Middle frontal gyrus (tissue), 1 donor: ENCODE data around the gene CALD1.
A peak's percentile ranks its signal among the peaks of the same experiment; 100 is the strongest.
"Not testable (repeated sequence)": the region's sequence is repeated elsewhere in the genome, so short reads cannot be mapped to it uniquely, and the experiment has no call there.

Experiments used
- DNase-seq: peaks from one replicate; pipeline ENCODE4 v3.0.0-alpha.2; 2015; ENCODE audit warnings: low spot score; ENCODE audit errors: extremely low spot score

The CALD1 gene

GRCh38 chr7:134945691-134946090 is 166.3 kb downstream of the CALD1 start:
- no peak for DNase-seq

- no peak for DNase-seq
Observed at GRCh38 chr7:134946260-134946659, 166.8 kb downstream of the CALD1 start.

- DNase-seq: no peak
Observed at GRCh38 chr7:134947329-134947728, 167.9 kb downstream of the CALD1 start.

GRCh38 chr7:134947831-134948230 is 168.4 kb downstream of the CALD1 start:
- DNase-seq: no peak

- no peak for DNase-seq
Observed at GRCh38 chr7:134948246-134948645, 168.8 kb downstream of the CALD1 start.

- no peak for DNase-seq
Observed at GRCh38 chr7:134948736-134949135, 169.3 kb downstream of the CALD1 start.

- DNase-seq: no peak
Observed at GRCh38 chr7:134949171-134949570, 169.7 kb downstream of the CALD1 start.

- DNase-seq: peak; percentile 32
Observed at GRCh38 chr7:134954197-134955082, 175.0 kb downstream of the CALD1 start.

- no peak for DNase-seq
Observed at GRCh38 chr7:134957005-134957404, 177.6 kb downstream of the CALD1 start.

- DNase-seq: no peak
Observed at GRCh38 chr7:134959810-134960209, 180.4 kb downstream of the CALD1 start.

- DNase-seq: no peak
Observed at GRCh38 chr7:134962270-134962780, 182.9 kb downstream of the CALD1 start.

- DNase-seq: no peak
Observed at GRCh38 chr7:134963036-134963435, 183.6 kb downstream of the CALD1 start.

GRCh38 chr7:134966691-134967090 is 187.3 kb downstream of the CALD1 start:
- DNase-seq: no peak

- no peak for DNase-seq
Observed at GRCh38 chr7:134968110-134968509, 188.7 kb downstream of the CALD1 start.

GRCh38 chr7:134981645-134982044 is 202.2 kb downstream of the CALD1 start:
- not testable (repeated sequence) for DNase-seq

GRCh38 chr7:134985894-134986362 is 206.5 kb downstream of the CALD1 start:
- DNase-seq: no peak

- peak; percentile 93 for DNase-seq
Observed at GRCh38 chr7:134986363-134987251, 207.2 kb downstream of the CALD1 start, which contains the start of gene AGBL3. AGBL3 (plus strand) TSS chr7:134986508; CDS start chr7:134987934, 1,426 bp downstream.

GRCh38 chr7:134988161-134988560 is 208.7 kb downstream of the CALD1 start:
- no peak for DNase-seq

GRCh38 chr7:134991469-134992339 is 212.3 kb downstream of the CALD1 start:
- no peak for DNase-seq

- no peak for DNase-seq
Observed at GRCh38 chr7:134992626-134993179, 213.3 kb downstream of the CALD1 start.
